HG03159 (cell line): ENCODE data around the gene SEPTIN10.

ENCODE experiments used
- ATAC-seq: cut with Tn5 transposase; IDR thresholded peaks from one replicate; pipeline ENCODE4 v1.9.1; 2021; ENCODE audit warnings: mild to moderate bottlenecking, moderate library complexity; ENCODE audit not compliant: unreplicated experiment

The SEPTIN10 gene

GRCh38 chr2:109501461-109501860, 112.3 kb downstream of the SEPTIN10 start:
- no peak for ATAC-seq

- no peak for ATAC-seq
Measured at GRCh38 chr2:109500910-109501309, 112.9 kb downstream of the SEPTIN10 start.

- ATAC-seq: no peak
Measured at GRCh38 chr2:109499566-109499965, 114.2 kb downstream of the SEPTIN10 start.

GRCh38 chr2:109498906-109499305, 114.9 kb downstream of the SEPTIN10 start:
- ATAC-seq: no peak

- no peak for ATAC-seq
Measured at GRCh38 chr2:109497911-109498870, 115.6 kb downstream of the SEPTIN10 start.

- no peak for ATAC-seq
Measured at GRCh38 chr2:109497463-109497862, 116.3 kb downstream of the SEPTIN10 start.

GRCh38 chr2:109494351-109494750, 119.4 kb downstream of the SEPTIN10 start:
- ATAC-seq: no peak

- ATAC-seq: no peak
Measured at GRCh38 chr2:109493176-109493935, 120.4 kb downstream of the SEPTIN10 start.
